Stimulated activated CD4-positive, alpha-beta T cell treated with anti-CD3 and anti-CD28 coated beads, Interleukin-2, amount 100 ng/mL, for 4 hours (primary cell): Measurements from ENCODE around the gene ARHGEF26.

Source experiments
- DNase-seq: peaks from one replicate; pipeline ENCODE4 v3.0.0-alpha.2; 2020; ENCODE audit warnings: low read depth

Gene ARHGEF26

GRCh38 chr3:154119951-154120350 lies 1.2 kb upstream of the ARHGEF26 start:
- no peak for DNase-seq

- DNase-seq: no peak
Measured at GRCh38 chr3:154121701-154122551, 736 bp downstream of the ARHGEF26 start.

GRCh38 chr3:154122552-154122911 lies 1.3 kb downstream of the ARHGEF26 start:
- no peak for DNase-seq

GRCh38 chr3:154122912-154123559 lies 1.8 kb downstream of the ARHGEF26 start:
- no peak for DNase-seq

GRCh38 chr3:154123906-154124305 lies 2.7 kb downstream of the ARHGEF26 start:
- no peak for DNase-seq

- no peak for DNase-seq
Measured at GRCh38 chr3:154125378-154126030, 4.3 kb downstream of the ARHGEF26 start.

GRCh38 chr3:154126651-154127050 lies 5.5 kb downstream of the ARHGEF26 start:
- no peak for DNase-seq

GRCh38 chr3:154129625-154130024 lies 8.4 kb downstream of the ARHGEF26 start:
- no peak for DNase-seq

GRCh38 chr3:154130540-154130939 lies 9.3 kb downstream of the ARHGEF26 start:
- DNase-seq: no peak

GRCh38 chr3:154131830-154132229 lies 10.6 kb downstream of the ARHGEF26 start:
- no peak for DNase-seq

GRCh38 chr3:154132777-154133375 lies 11.7 kb downstream of the ARHGEF26 start:
- DNase-seq: no peak

GRCh38 chr3:154135511-154136173 lies 14.5 kb downstream of the ARHGEF26 start:
- no peak for DNase-seq

- DNase-seq: no peak
Measured at GRCh38 chr3:154137036-154137435, 15.8 kb downstream of the ARHGEF26 start.

GRCh38 chr3:154139996-154140436 lies 18.8 kb downstream of the ARHGEF26 start:
- DNase-seq: no peak

- no peak for DNase-seq
Measured at GRCh38 chr3:154142608-154143007, 21.4 kb downstream of the ARHGEF26 start.

GRCh38 chr3:154143873-154144272 lies 22.7 kb downstream of the ARHGEF26 start:
- no peak for DNase-seq

- DNase-seq: no peak
Measured at GRCh38 chr3:154144825-154145465, 23.8 kb downstream of the ARHGEF26 start.

GRCh38 chr3:154148541-154148940 lies 27.4 kb downstream of the ARHGEF26 start:
- no peak for DNase-seq

- DNase-seq: no peak
Measured at GRCh38 chr3:154149286-154149685, 28.1 kb downstream of the ARHGEF26 start.

- no peak for DNase-seq
Measured at GRCh38 chr3:154151969-154152368, 30.8 kb downstream of the ARHGEF26 start.

GRCh38 chr3:154152741-154153140 lies 31.6 kb downstream of the ARHGEF26 start:
- no peak for DNase-seq
